ENCODE data around the gene CRKL. TPM values are rescaled to one million over a fixed set of nuclear protein-coding genes. Genes with fewer than 3 reads are reported as not detected.

CRKL gene
- total RNA-seq, 1 experiment from 2014 or later, result 82.7 TPM

DNA sequence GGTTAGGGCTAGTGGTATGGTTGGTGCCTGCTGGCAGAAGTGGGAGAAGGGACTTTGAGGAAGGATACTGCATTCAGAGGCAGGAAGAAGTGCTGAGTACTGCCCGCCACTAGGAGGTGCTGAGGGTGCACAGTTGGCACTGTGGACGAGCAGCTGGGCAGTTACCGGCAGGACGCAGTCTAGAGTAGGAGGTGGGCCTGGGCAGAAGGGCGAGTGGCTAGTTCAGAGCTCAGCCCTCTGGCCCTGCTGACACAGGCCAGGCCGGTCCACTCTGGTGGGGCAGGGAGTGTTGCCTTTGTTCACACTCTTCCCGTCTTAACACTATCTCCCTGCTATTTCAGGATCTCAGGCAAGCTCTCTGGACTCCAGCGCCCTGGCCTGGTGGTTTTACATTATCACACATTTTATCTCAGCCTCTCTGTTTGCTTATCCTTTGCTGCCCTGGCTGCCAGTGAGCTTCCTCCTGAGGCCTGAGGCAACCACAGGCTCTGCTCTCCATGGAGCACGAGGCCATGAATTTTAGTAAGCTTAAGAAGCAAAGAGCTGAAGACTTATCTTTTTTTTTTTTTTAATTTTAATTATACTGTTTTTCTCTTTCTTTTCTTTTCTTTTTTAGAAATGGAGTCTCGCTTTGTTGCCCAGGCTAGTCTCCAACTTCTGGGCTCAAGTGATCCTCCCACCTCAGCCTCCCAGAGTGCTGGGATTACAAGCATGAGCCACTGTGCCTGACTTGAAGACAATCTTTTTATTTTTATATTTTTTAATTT is 31.5 kb upstream of the CRKL start:
- no peaks in the 10 kb centered on the region for H3K9me3 Mint-ChIP-seq (ENCODE audit: unreplicated experiment)
- BruUV-seq (replicated peaks), result no TSS peak
- Histone ChIP-seq H3K9me3 (no peaks in the 10 kb centered on the region), H3K36me3 (ENCODE audit: control insufficient read depth, insufficient read depth, low read length) (no peaks in the 10 kb centered on the region; the same call in 1 of the 2 replicates), H3K4me1 (peaks cover 15% of the 10 kb centered on the region; the same call in 1 of the 2 replicates), H3K4me3 (ENCODE audit: low read depth, low read length) (no peak overlapping the region), H3K27me3 (replicated peaks; ENCODE audit: control insufficient read depth, insufficient read depth, low read length) (no peaks in the 10 kb centered on the region)
- peak overlapping the region; percentile 63 for H3K4me3 Mint-ChIP-seq (ENCODE audit: unreplicated experiment)
- intact Hi-C loops (cut with micrococcal nuclease; ENCODE audit: unreplicated experiment), result loop anchor here (1.0 to 10.0 kb wide), 6 partner anchors 18 to 117 kb away; partner anchors contain the start of genes CRKL, SERPIND1 and THAP7
- ChIA-PET CTCF (interaction anchor here (0.6 to 1.7 kb wide), 34 partner anchors 9 to 217 kb away, joined by 3 to 36 read pairs (median 4); partner anchors contain the start of genes CRKL, LZTR1, P2RX6 and THAP7), POLR2A (interaction anchor here (0.6 to 1.0 kb wide), 4 partner anchors 20 to 243 kb away, joined by 3 to 6 read pairs (median 6); no protein-coding TSS in a partner anchor)
- DNase-seq, result peak; percentile 83 to 89
- TF ChIP-seq, protein P1, sequence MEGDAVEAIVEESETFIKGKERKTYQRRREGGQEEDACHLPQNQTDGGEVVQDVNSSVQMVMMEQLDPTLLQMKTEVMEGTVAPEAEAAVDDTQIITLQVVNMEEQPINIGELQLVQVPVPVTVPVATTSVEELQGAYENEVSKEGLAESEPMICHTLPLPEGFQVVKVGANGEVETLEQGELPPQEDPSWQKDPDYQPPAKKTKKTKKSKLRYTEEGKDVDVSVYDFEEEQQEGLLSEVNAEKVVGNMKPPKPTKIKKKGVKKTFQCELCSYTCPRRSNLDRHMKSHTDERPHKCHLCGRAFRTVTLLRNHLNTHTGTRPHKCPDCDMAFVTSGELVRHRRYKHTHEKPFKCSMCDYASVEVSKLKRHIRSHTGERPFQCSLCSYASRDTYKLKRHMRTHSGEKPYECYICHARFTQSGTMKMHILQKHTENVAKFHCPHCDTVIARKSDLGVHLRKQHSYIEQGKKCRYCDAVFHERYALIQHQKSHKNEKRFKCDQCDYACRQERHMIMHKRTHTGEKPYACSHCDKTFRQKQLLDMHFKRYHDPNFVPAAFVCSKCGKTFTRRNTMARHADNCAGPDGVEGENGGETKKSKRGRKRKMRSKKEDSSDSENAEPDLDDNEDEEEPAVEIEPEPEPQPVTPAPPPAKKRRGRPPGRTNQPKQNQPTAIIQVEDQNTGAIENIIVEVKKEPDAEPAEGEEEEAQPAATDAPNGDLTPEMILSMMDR (IDR thresholded peaks at IDR 0.05; ENCODE audit: insufficient read depth in 1 of 2, low read depth in 1 of 2, low read length in 1 of 2, severe bottlenecking in 1 of 2, unreplicated experiment in 1 of 2), result peak; percentile 89 to 94
- H3K27me3 Mint-ChIP-seq (ENCODE audit: insufficient read depth, unreplicated experiment), result no peaks in the 10 kb centered on the region
- H3K27ac Mint-ChIP-seq (ENCODE audit: unreplicated experiment), result peak overlapping the region; percentile 97
- H3K36me3 Mint-ChIP-seq (ENCODE audit: insufficient read depth, unreplicated experiment), result peaks cover 37% of the 10 kb centered on the region
- peaks cover 16% of the 10 kb centered on the region for H3K4me1 Mint-ChIP-seq (ENCODE audit: low read depth, unreplicated experiment)

DNA sequence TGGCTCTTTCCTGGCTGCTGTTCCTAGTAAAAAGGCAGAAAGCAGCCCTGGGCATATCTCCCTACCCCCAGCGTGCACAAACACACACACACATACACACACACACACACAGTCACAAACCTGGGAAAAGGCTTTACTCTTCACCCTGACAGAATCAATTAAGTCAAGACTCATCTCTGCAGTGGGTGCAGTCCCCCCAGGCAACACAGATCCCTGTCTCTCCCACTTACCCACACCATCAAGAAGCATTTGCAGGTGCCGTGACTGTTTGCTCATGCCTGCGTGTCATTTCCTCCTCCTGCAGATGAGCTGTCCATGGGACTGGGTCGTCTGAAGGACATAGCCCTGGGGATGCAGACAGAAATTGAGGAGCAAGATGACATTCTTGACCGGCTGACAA is 29.8 kb upstream of the CRKL start:
- no peak for DNase-seq
- Histone ChIP-seq H3K4me3 (ENCODE audit: low read depth, low read length) (no peak overlapping the region), H3K36me3 (ENCODE audit: control insufficient read depth, insufficient read depth, low read length) (no peaks in the 10 kb centered on the region; the same call in 1 of the 2 replicates), H3K27me3 (replicated peaks; ENCODE audit: control insufficient read depth, insufficient read depth, low read length) (no peaks in the 10 kb centered on the region), H3K4me1 (peaks cover 15% of the 10 kb centered on the region; the same call in 1 of the 2 replicates), H3K9me3 (no peaks in the 10 kb centered on the region)
- H3K9me3 Mint-ChIP-seq (ENCODE audit: unreplicated experiment), result no peaks in the 10 kb centered on the region
- ChIA-PET CTCF (no interaction called here), POLR2A (no interaction called here)
- TF ChIP-seq, protein P1 (IDR thresholded peaks at IDR 0.05; ENCODE audit: insufficient read depth in 1 of 2, low read depth in 1 of 2, low read length in 1 of 2, severe bottlenecking in 1 of 2, unreplicated experiment in 1 of 2), result no peak
- no peak overlapping the region for H3K4me3 Mint-ChIP-seq (ENCODE audit: unreplicated experiment)
- H3K27ac Mint-ChIP-seq (ENCODE audit: unreplicated experiment), result no peak overlapping the region
- BruUV-seq (replicated peaks), result no TSS peak
- peaks cover 16% of the 10 kb centered on the region for H3K4me1 Mint-ChIP-seq (ENCODE audit: low read depth, unreplicated experiment)
- H3K36me3 Mint-ChIP-seq (ENCODE audit: insufficient read depth, unreplicated experiment), result peaks cover 37% of the 10 kb centered on the region
- H3K27me3 Mint-ChIP-seq (ENCODE audit: insufficient read depth, unreplicated experiment), result no peaks in the 10 kb centered on the region
- intact Hi-C loops (cut with micrococcal nuclease; ENCODE audit: unreplicated experiment), result loop anchor here (5.0 to 10.0 kb wide), 2 partner anchors 65 to 113 kb away; partner anchors contain the start of gene SERPIND1

DNA sequence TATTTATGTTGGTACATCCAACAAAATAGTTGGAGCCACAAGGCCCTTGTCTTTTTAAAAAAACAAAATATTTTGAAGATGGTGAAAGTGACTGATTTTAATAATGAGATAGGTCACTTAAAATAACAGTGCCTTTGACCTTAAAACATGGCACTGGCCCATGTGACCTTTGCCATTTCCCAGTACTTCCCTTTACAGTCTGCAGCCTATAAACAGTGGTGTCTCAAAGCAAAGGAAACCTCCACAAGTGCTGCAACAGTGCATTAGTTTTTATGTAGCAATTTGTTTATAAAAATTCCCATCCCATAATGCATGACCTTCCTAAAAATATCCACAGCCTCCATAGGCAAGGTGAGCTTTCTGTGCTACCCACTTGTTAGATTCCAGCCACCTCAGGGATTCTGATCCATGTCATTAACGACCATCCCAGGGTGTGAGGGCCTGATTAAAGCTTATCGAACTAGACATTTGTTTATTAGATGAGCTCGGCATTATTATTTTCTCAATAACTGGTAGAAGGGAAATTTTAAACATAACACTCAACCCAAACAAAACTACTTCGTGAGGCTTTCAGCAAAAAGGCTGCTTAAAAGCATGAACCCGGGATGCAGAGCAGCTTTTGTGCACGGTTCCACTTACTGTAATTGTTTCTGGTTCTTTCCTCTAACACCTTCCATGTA is 28.0 kb upstream of the CRKL start:
- Histone ChIP-seq H3K9me3 (no peaks in the 10 kb centered on the region), H3K36me3 (ENCODE audit: control insufficient read depth, insufficient read depth, low read length) (no peaks in the 10 kb centered on the region; the same call in 1 of the 2 replicates), H3K4me1 (peaks cover 15% of the 10 kb centered on the region; the same call in 1 of the 2 replicates), H3K27me3 (replicated peaks; ENCODE audit: control insufficient read depth, insufficient read depth, low read length) (no peaks in the 10 kb centered on the region), H3K4me3 (ENCODE audit: low read depth, low read length) (no peak overlapping the region)
- ChIA-PET CTCF (no interaction called here), POLR2A (no interaction called here)
- BruUV-seq (replicated peaks), result no TSS peak
- Mint-ChIP-seq H3K9me3 (ENCODE audit: unreplicated experiment) (no peaks in the 10 kb centered on the region), H3K27ac (ENCODE audit: unreplicated experiment) (no peak overlapping the region), H3K4me1 (ENCODE audit: low read depth, unreplicated experiment) (peaks cover 10% of the 10 kb centered on the region), H3K4me3 (ENCODE audit: unreplicated experiment) (no peak overlapping the region), H3K36me3 (ENCODE audit: insufficient read depth, unreplicated experiment) (peaks cover 26% of the 10 kb centered on the region), H3K27me3 (ENCODE audit: insufficient read depth, unreplicated experiment) (no peaks in the 10 kb centered on the region)
- intact Hi-C loops (cut with micrococcal nuclease; ENCODE audit: unreplicated experiment), result loop anchor here (5.0 to 10.0 kb wide), 2 partner anchors 63 to 114 kb away; partner anchors contain the start of gene SERPIND1
- TF ChIP-seq, protein P1 (IDR thresholded peaks at IDR 0.05; ENCODE audit: insufficient read depth in 1 of 2, low read depth in 1 of 2, low read length in 1 of 2, severe bottlenecking in 1 of 2, unreplicated experiment in 1 of 2), result no peak
- DNase-seq, result no peak
